T1000 (cell line): ENCODE measurements around the gene ARSH.
"Not testable (repeated sequence)": the region's sequence is repeated elsewhere in the genome, so short reads cannot be mapped to it uniquely, and the experiment has no call there.

ENCODE experiments used
- DNase-seq: peaks from one replicate; lab custom pipeline; 2025; ENCODE audit warnings: mixed read lengths; lab: John Stamatoyannopoulos, UW

ARSH gene

DNA sequence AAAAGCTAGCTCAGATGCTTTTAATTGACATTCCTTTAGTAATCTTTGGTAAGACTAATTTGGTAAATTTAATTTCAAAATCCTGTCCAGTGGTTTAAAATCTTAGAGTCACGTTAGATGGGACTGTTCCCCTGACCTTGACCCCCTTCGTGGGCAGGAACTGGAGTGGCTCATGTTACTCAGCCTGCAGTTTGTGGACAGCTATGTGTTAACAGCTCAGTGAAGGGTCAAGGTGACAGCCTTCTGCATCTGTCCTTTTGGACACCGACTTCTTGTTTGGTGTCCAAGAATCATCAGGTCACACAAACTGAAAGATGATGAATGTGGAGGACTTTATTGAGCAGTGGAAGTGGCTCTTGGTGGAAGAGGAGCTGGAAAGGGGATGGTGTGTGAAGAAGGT lies 37.9 kb downstream of the ARSH start:
- no peak for DNase-seq

DNA sequence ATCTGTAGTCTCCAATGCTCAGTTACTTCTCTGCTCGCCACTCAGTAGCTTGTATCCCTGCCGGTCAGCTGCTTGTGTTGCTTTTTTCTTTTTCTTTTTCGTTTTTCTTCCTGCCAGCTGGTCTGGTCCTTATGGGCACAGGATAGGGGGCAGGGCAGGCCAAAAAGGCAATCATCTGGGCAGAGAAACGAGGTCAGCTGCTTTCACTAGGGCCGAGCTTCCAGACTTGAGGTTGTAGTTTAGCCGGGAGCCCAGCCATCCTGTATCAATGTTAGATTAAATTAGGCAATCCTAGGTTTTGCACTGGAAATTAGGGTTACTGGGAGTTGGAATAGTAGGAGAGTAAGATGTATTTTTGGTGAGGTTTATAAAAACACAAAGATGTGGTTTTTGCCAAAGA lies 38.3 kb downstream of the ARSH start:
- no peak for DNase-seq

DNA sequence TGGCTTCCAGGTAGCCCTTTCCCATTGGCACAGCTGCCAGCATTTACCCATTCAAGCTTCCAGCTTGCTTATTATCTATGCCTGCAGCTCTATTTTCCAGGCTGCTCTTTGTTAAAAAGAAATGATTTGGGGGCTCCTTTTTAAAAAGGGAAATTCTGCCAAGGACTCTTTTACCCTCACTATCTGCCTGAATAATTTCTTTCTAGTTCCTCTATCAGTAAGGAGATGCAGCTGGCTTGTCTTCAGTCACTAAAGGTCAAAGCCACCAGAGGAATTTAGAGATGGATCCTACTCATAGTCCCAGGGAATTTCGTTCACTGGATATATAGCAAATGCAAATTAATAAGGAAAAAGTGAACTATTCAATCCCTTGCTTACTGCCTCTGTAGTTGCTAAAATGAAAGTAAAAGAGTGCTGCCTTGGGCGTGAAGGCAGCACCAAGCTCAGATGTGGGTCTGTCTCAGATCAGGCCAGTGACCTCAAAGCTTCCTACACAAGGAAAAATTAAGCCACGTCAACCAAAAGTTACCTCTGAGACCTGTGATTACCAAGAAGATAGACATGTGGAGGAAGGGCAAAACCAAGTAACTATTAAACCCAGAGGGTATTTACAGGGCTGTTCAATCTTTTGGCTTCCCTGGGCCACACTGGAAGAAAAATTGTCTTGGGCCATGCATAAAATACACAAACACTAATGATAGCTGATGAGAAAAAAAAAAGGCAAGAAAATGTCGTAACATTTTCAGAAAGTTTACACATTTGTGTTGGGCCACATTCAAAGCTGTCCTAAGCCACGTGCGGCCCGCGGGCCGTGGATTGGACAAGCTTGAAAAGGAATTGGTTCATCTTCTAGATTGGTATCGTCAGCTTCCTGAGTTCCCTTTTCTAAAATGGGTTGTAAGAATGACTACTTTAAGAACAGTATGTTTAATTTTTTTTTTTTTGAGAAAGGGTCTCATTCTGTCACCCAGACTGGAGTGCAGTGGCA lies 40.2 kb downstream of the ARSH start:
- no peak for DNase-seq

DNA sequence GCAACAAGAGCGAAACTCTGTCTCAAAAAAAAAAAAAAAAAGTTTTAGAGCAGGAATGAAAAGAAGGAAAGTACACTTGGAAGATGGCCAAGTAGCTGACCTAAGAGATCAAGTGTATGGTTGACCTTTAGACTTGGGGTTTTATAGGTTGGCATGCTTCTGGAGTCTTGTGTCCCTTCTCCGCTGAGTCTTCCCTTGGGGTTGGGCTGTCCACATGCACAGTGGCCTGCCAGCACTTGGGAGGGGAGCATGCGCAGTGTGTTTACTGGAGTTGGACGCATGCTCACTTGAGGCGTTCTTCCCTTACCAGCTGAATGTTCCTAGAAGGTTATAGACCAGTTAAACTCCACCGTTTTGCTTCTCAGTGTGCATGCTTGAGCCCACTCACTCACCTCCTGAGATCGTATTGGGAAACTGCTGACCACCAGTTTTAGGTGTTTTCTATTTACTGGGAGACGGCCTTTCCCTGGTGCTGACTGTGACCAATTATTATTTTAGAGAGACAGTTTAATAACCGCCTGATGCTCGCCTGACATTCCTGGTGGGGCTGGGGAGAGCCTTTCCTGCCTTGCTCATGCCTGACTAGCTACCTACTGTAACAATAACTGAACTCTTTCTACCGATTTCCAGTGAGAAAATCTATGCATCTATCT lies 44.3 kb downstream of the ARSH start:
- not testable (repeated sequence) for DNase-seq

DNA sequence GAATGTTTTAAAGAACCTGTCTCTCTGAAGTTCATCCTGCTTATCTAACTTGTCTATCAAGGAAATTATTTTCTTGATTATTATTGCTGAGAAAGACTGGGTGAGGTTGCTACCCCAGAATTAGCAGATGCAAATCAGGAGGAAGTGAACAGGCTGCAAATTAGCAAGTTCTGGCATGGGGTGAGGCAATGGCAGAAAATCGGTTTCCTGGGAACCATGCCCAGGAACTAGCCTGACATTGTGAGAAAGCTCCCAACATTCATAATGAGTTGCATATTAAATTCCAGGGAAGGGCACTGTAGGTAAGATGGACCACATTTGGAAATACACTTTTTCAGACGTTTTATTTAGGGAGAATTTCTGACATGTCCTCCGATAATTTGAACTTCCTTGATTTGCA lies 46.5 kb downstream of the ARSH start:
- no peak for DNase-seq

DNA sequence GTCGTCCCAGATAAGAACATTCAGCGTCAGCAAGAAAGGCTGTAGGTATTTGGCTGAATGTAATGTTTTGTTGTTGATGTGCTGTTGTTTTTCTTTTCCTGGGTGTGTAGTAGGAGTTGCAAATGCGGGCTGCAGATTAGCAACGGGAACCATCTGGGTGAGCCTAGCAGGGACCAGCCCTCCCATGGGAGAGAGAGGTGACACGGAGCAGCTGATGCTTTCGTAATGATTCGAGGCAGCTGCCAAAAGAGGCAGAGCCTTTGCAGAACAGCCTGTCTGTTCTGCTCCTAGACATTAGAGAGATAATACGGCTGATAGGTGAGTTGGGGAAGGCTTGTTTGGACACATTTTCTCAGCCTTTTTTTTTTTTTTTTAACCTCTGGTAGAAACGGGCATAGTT lies 60.2 kb downstream of the ARSH start:
- DNase-seq: no peak

DNA sequence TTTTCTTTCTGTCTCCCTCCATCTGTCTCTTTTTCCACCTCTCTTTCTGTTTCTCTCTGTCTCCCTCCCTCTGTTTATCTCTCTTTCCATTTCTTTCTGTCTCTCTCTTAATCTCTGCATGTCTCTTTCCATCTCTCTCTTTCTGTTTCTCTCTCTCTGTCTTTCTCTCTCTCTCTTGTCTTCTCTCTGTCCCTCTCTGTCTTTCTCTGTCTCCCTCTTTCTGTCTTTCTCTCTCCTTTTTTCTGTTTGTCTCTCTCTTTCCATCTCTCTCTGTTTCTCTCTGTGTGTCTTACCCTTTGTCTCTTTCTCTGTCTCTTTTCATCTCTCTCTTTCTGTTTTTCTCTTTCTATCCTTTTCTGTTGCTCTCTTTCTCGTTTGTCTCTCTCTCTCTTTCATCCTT lies 69.6 kb downstream of the ARSH start:
- no peak for DNase-seq

DNA sequence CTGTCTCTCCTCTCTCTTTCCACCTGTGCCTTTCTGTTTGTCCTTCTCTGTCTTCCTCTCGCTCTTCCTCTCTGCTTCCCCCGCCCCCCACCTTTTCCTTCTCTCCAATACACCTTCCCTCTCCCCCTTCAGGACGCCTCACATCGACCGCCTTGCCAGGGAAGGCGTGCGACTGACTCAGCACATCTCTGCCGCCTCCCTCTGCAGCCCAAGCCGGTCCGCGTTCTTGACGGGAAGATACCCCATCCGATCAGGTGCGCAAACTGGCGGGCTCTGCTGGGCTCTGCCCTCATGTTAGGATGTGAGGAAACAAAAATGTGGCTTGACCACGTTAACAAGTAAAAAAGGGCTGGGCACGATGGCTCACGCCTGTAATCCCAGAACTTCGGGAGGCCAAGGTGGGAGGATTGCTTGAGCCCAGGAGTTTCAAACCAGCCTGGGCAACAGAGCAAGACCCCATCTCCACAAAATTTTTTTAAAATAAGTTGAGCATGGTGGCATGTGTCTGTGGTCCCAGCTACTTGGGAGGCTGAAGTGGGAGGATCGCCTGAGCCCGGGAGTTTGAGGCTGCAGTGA lies 70.2 kb downstream of the ARSH start:
- no peak for DNase-seq
